ENCODE data around the gene IMPDH1.
A peak's percentile ranks its signal among the peaks of the same experiment; 100 is the strongest.
"Not testable (repeated sequence)": the region's sequence is repeated elsewhere in the genome, so short reads cannot be mapped to it uniquely, and the experiment has no call there.

The IMPDH1 gene

GRCh38 chr7:128409596-128410450, at the start of gene IMPDH1:
Gene IMPDH1 (minus strand): TSS chr7:128409982. CDS start chr7:128409901, 81 bp downstream.
- peak; percentile 88 for DNase-seq

DNA sequence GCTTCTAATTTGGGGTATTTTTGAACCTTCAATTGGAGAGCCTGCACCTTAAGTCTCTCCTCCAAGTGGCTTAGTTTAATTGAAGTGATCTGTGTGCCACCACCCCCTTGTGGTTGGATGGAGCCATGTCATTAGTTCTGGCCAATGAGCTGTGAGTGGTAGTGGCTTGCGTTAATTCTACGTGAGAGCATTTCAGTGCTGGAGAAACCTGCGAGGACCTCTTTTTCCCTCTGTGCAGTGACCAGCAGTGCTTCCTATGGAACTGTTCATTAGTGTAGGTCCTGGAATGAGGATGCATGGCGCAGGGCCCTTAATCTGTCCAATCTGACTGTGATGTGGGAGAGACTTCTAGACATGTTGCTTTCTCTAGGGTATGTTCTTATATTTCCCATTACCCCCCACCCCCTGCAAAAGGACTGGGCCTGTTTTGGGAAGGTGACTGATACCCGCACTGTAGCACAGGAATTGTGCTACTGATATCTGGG, 49.7 kb upstream of the IMPDH1 start:
- DNase-seq = peak; percentile 79

- peak; percentile 79 for DNase-seq
Measured at GRCh38 chr7:128458956-128459355, 49.2 kb upstream of the IMPDH1 start.

DNA sequence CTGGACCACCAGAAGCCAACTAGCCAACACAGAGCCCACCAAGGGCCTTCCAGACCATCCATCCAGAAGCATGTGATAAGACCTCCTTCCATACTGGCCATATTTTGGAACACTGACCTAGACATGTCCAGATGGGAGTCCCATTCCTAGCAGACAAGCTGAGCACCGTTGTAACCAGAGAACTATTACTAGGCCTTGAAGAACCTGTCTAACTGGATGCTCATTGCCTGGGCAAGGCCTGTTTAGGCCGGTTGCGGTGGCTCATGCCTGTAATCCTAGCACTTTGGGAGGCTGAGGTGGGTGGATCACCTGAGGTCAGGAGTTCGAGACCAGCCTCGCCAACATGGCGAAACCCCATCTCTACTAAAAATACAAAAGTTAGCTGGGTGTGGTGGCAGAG, 47.6 kb upstream of the IMPDH1 start:
- not testable (repeated sequence) for DNase-seq

DNA sequence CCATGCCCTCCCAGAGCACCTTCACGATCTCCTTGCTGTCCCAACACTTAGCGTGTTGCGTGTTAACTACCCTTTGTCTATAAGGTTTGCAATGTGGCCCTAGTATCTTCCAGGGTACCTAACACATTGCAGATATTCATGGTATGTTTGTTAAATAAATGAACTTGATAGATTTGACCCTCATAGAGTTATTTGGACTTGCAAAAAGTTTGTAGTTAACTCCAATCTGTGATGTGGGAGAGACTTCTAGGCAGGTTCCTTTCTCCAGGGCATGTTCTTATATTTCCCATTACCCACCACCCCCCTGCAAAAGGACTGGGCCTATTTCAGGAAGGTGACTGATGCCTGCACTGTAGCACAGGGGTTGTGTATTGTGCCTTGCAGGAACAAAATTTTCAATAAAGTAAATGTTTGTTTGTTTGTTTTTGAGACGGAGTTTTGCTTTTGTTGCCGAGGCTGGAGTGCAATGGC, 46.5 kb upstream of the IMPDH1 start:
- no peak for DNase-seq

DNA sequence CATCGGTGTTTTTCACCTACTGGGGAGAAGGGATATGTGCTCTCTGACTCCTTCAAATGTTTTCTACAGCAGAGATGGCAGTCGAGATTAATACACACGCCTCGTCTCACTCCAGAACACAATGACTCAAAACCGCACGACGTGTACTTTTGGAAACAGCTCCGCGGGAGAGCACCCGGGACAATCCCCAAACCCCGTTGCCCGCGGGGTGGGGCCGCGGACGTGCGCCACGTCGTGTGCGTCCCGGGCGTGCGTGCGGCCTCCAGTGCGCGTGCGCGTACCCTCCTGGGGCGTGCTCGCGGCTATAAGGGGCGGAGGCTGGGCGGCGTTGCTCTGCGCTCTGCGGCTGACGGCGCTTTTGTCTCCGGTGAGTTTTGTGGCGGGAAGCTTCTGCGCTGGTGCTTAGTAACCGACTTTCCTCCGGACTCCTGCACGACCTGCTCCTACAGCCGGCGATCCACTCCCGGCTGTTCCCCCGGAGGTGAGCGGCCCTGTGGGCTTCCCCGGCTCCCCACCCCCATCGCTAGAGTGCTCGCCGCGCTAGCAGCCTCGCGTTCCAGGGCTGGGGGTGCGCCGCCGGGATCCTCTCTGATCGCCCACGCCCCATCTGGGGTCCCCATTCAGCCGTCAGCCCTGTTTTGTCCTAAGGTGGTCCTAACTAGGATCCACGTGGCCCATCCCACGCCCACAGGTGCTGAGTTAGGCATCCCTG, 45.9 kb upstream of the IMPDH1 start, which contains the start of gene HILPDA:
Gene HILPDA, plus strand, starts transcription at position 336 of the 712 bp plus-strand sequence. CDS start 1,391 bp downstream, outside the sequence.
- DNase-seq = peak; percentile 97

DNA sequence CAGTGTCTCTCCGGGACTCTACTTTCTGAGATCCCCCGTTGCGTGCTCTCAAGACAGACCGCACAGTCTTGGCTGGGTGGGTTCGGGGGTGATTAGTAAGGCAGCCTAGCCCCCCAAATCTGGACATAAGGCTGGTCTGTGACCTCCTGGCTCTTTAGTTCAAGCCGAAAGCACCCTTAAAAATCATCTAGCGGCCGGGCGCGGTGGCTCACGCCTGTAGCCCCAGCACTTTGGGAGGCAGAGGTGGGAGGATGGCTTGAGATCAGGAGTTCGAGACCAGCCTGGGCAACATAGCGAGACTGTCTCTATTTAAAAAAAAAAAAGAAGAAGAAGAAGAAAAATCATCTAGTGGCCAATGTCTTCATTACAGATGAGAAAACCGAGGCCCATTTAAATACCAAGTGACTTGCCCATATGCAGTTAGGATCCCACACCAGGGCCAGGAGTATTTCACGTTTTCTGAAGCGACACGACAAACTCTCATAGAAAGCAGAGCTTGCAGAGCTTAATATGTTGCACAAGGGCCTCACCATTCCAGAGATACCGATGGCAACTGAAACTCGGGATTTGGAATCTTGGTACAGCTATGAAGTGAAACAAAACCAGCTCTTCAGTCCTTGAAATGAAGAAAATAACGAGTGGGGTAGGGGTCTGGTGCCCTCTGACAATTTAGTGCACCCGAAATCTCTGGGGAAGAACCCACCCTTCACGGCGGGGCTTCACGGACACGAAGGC, 45.2 kb upstream of the IMPDH1 start:
- no peak for DNase-seq

GRCh38 chr7:128453836-128454804, 44.3 kb upstream of the IMPDH1 start:
- DNase-seq = no peak

GRCh38 chr7:128452552-128452951, 42.8 kb upstream of the IMPDH1 start:
- no peak for DNase-seq

GRCh38 chr7:128450913-128451312, 41.1 kb upstream of the IMPDH1 start:
- DNase-seq = no peak

GRCh38 chr7:128450409-128450808, 40.6 kb upstream of the IMPDH1 start:
- DNase-seq = no peak

GRCh38 chr7:128448751-128449302, 39.0 kb upstream of the IMPDH1 start:
- no peak for DNase-seq

DNA sequence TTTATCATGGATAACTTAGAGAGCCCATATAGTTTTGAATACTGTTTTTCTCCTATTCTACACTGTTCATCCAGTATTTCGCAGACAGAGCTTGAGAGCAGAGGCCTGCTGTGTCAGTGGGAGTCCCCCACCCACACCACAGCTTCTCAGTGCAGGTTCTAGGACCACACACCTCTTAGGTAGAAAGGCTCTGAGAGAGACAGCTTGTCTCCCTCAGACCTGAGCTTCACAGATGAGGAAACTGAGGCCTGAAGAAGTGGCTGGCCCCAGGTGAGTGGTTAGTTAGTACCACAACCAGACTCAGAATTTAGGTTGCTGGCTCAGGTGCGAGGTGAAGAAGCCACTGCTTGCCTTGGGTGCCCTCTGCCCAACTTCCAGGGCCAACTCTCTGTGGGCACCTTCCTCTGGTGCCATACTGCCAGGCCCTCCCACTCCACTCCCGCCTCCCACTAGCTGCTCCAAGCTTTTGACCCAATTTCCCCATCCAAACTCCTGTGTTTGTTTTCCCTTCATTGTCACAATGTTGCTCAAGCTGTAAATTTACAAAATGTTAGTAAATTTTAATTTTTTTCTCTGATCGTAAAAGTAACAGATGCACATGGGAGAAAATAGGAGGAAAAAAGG, 38.3 kb upstream of the IMPDH1 start:
- no peak for DNase-seq

GRCh38 chr7:128446306-128446705, 36.5 kb upstream of the IMPDH1 start:
- DNase-seq = no peak

GRCh38 chr7:128443831-128444600, 34.2 kb upstream of the IMPDH1 start:
- no peak for DNase-seq

GRCh38 chr7:128442356-128442755, 32.6 kb upstream of the IMPDH1 start:
- DNase-seq = no peak

GRCh38 chr7:128437426-128438332, 27.9 kb upstream of the IMPDH1 start:
- DNase-seq = no peak

DNA sequence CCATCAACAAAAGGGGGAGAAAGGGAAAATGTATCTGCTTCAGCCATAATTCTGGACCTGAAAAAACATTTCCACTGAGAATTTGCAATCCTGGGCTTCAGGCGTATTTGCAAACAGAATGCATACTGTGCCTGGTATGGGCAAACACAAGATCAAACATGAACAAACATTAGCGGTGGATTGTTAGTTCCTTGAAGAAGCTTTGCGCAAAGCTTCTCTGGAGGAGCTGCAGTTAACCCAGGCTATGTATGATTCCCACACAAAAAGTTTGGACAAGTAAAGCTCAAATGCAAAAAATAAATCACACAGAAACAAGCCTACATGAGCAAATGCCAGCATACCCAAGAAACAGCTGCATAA, 25.5 kb upstream of the IMPDH1 start:
- no peak for DNase-seq
